Measurements from ENCODE around the gene TTYH3. TPM values are rescaled to one million over a fixed set of nuclear protein-coding genes. Genes with fewer than 3 reads are reported as not detected.
A peak's percentile ranks its signal among the peaks of the same experiment; 100 is the strongest.

The TTYH3 gene
- total and polyA plus RNA-seq, 2 of the 8 experiments (the other 6 are each of a cell fraction or from before 2014, with no cell fraction given), result 66.2 to 169 TPM

GRCh38 chr7:2603044-2603965, 28.5 kb upstream of the TTYH3 start:
- Histone ChIP-seq H3K79me2 (ENCODE audit: control insufficient read depth in 1 of 2, insufficient read depth in 2 of 2, low read length in 2 of 2) (no peaks in the 10 kb centered on the region), H3K9me3 (ENCODE audit: insufficient read depth in 2 of 2, low read depth in 1 of 2, low read length in 1 of 2) (no peaks in the 10 kb centered on the region), H3K79me1 (ENCODE audit: low read depth, low read length) (no peaks in the 10 kb centered on the region), H3K18ac (ENCODE audit: extremely low read depth, low read length) (no peak overlapping the region), H4K20me1 (replicated peaks in 1 of 2; ENCODE audit: control insufficient read depth in 1 of 2, insufficient read depth in 2 of 2, low read length in 2 of 2) (no peaks in the 10 kb centered on the region), H2BK12ac (ENCODE audit: low read depth, low read length) (no peak overlapping the region), H3K4ac (replicated peaks; ENCODE audit: insufficient read length, low read depth, low read length) (peak overlapping the region; percentile 62), H4K5ac (ENCODE audit: insufficient read length, low read depth, low read length) (no peak overlapping the region), H3K36me3 (ENCODE audit: control insufficient read depth in 2 of 4, insufficient read depth in 4 of 4, low read length in 3 of 4) (peaks cover 0 to 2% (median 0%) of the 10 kb centered on the region in 4 experiments; a peak in 1 of 8 replicates), H3K4me2 (ENCODE audit: insufficient read depth in 1 of 2, low read depth in 2 of 2, low read length in 2 of 2) (no peak overlapping the region), H3K4me1 (replicated peaks in 1 of 4; ENCODE audit: control insufficient read depth in 3 of 4, insufficient read depth in 4 of 4, low read length in 3 of 4) (peaks cover 0 to 7% (median 1%) of the 10 kb centered on the region in 4 experiments; a peak in 3 of 7 replicates), H3K56ac (replicated peaks; ENCODE audit: insufficient read length, low read depth, low read length) (no peak overlapping the region), H3K23ac (ENCODE audit: insufficient read length) (no peak overlapping the region), H3K9ac (replicated peaks in 1 of 4; ENCODE audit: extremely low read depth in 1 of 4, low read depth in 3 of 4, low read length in 3 of 4) (no peak overlapping the region), H4K8ac (ENCODE audit: extremely low read depth, insufficient read depth, low read length) (no peak overlapping the region; the same call in 1 of the 2 replicates), H3K27me3 (replicated peaks in 1 of 4; ENCODE audit: control insufficient read depth in 3 of 4, extremely low read depth in 1 of 4, insufficient read depth in 3 of 4, low read length in 3 of 4) (no peaks in the 10 kb centered on the region), H3K27ac (ENCODE audit: low read depth, low read length) (no peak overlapping the region), H2BK120ac (replicated peaks; ENCODE audit: low read depth, low read length) (no peak overlapping the region), H4K91ac (replicated peaks; ENCODE audit: insufficient read length, low read length) (no peak overlapping the region), H2BK20ac (ENCODE audit: low read length) (no peak overlapping the region), H2AFZ (ENCODE audit: low read length) (no peak overlapping the region), H2BK15ac (ENCODE audit: low read length) (no peak overlapping the region; the same call in 1 of the 2 replicates), H2AK5ac (ENCODE audit: low read depth, low read length) (peak overlapping the region; percentile 85; the same call in 1 of the 2 replicates), H3K4me3 (ENCODE audit: extremely low read depth in 1 of 4, insufficient read depth in 2 of 4, low read depth in 3 of 4, low read length in 4 of 4) (no peak overlapping the region), H3K23me2 (ENCODE audit: low read depth, low read length) (no peaks in the 10 kb centered on the region), H2BK5ac (ENCODE audit: low read depth, low read length) (no peak overlapping the region), H3K14ac (ENCODE audit: insufficient read length) (no peak overlapping the region)
- POLR2A ChIA-PET (ENCODE audit: partially characterized antibody), result interaction anchor here (0.7 to 1.3 kb wide), 3 partner anchors 10 to 28 kb away, joined by 3 to 4 read pairs (median 3); partner anchors contain the start of gene TTYH3
- WGBS, 2 experiments (ENCODE audit: extremely low coverage in 1 of 2, insufficient coverage in 1 of 2, insufficient read length in 1 of 2, insufficient replicate concordance in 2 of 2, low coverage in 1 of 2, low lambda C conversion rate in 2 of 2, missing lambda C conversion rate in 1 of 2), result 94% methylated on average over 35 of the region's 35 CpGs; no CpG with 5 or more reads in 1 of the 2 experiments
- no peak for FAIRE-seq
- DNase-seq (ENCODE audit: low read depth in 1 of 2, low spot score in 2 of 2), result no peak
- TF ChIP-seq CREB1 (IDR thresholded peaks at IDR 0.05) (no peak), CBX5 (IDR thresholded peaks at IDR 0.05; ENCODE audit: low read depth, low read length) (no peak), SIX5 (IDR thresholded peaks at IDR 0.05; ENCODE audit: low read depth, low read length) (no peak), FOSL1 (IDR thresholded peaks at IDR 0.05; ENCODE audit: insufficient read depth, low read depth, low read length) (no peak), CHD2 (IDR thresholded peaks at IDR 0.05; ENCODE audit: low read length) (no peak), CTCF (IDR thresholded peaks at IDR 0.05; ENCODE audit: control extremely low read depth in 1 of 3, insufficient read depth in 1 of 3, low read depth in 1 of 3, low read length in 3 of 3) (no peak), MAFK (IDR thresholded peaks at IDR 0.05; ENCODE audit: low read depth, low read length) (no peak), MAX (IDR thresholded peaks at IDR 0.05) (no peak)
- CTCF ChIA-PET (ENCODE audit: partially characterized antibody), result interaction anchor here (0.7 to 5.7 kb wide), 15 partner anchors 8 to 170 kb away, joined by 3 to 30 read pairs (median 4); no protein-coding TSS in a partner anchor

All from H1 (cell line).